Uterus (tissue), 2 donors: ENCODE data around the gene TBC1D1.

ENCODE experiments used
- POLR2A ChIP-seq, 2 donors: fragments of 450-650 bp; IDR thresholded peaks; one replicate each; pipeline ENCODE4 v1.6.1; 2016; ENCODE audit warnings: antibody characterized with exemption in 2 of 2, mild to moderate bottlenecking in 1 of 2, moderate library complexity in 1 of 2
- TF ChIP-seq, protein P1 (sequence below), 4 experiments: fragments of 200-600 bp in 2 of 4; fragments of 450-650 bp in 2 of 4; sonication (generic) in 2 of 4; IDR thresholded peaks; one replicate each; pipeline ENCODE4 v1.5.1; 2016 to 2019; ENCODE audit warnings: antibody characterized with exemption in 4 of 4, mild to moderate bottlenecking in 2 of 4, moderate library complexity in 1 of 4

DNA sequence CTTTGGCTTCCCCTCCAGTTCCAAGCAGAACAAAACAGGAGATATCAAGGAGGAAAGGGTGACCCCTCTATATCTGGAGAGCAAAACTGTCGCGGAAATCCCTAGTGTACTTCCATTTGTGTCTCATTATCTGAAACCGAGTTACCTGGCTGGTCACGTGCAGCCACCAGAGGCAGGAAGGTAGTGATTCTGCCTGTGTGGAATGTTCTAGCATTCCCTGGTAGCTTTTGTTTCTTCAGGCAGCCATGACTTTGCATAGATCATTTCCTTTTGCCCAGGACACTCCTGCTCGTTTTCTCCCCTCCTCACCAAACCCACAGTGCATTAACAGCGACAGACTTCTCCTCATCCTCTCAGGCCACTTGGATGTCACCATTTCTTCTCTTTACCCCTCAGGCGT lies 177.2 kb downstream of the TBC1D1 start:
- TF ChIP-seq, protein P1, sequence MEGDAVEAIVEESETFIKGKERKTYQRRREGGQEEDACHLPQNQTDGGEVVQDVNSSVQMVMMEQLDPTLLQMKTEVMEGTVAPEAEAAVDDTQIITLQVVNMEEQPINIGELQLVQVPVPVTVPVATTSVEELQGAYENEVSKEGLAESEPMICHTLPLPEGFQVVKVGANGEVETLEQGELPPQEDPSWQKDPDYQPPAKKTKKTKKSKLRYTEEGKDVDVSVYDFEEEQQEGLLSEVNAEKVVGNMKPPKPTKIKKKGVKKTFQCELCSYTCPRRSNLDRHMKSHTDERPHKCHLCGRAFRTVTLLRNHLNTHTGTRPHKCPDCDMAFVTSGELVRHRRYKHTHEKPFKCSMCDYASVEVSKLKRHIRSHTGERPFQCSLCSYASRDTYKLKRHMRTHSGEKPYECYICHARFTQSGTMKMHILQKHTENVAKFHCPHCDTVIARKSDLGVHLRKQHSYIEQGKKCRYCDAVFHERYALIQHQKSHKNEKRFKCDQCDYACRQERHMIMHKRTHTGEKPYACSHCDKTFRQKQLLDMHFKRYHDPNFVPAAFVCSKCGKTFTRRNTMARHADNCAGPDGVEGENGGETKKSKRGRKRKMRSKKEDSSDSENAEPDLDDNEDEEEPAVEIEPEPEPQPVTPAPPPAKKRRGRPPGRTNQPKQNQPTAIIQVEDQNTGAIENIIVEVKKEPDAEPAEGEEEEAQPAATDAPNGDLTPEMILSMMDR (IDR thresholded peaks at IDR 0.05): no peak
- TF ChIP-seq POLR2A (IDR thresholded peaks at IDR 0.05): no peak
